NB4 (cell line): ENCODE data around the gene LTB4R.

Source experiments
- POLR2A ChIP-seq: IDR thresholded peaks from 2 replicates; pipeline ENCODE4 v1.6.1; 2011; ENCODE audit warnings: mild to moderate bottlenecking; ENCODE audit not compliant: insufficient read length; ENCODE audit errors: extremely low read depth
- TF ChIP-seq, protein P1 (sequence below): IDR thresholded peaks from one replicate; pipeline ENCODE4 v1.5.1; 2012; ENCODE audit warnings: low read depth, low read length

DNA sequence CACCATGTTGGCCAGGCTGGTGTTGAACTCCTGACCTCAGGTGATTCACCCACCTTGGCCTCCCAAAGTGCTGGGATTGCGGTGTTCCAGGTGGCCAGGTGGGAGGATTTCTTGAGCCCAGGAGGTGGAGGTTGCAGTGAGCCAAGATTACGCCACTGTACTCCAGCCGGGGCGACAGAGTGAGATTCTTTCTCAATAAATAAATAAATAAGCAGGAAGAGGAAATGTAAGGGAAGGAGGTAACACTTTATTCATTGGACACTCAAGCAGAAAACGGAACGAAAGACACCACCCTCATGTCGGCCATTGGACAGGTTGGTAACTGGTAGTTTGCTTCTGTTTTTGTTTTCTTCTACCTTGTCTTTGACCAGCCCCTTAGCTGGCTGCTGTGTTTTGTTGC is 43.7 kb downstream of the LTB4R start:
- TF ChIP-seq, protein P1, sequence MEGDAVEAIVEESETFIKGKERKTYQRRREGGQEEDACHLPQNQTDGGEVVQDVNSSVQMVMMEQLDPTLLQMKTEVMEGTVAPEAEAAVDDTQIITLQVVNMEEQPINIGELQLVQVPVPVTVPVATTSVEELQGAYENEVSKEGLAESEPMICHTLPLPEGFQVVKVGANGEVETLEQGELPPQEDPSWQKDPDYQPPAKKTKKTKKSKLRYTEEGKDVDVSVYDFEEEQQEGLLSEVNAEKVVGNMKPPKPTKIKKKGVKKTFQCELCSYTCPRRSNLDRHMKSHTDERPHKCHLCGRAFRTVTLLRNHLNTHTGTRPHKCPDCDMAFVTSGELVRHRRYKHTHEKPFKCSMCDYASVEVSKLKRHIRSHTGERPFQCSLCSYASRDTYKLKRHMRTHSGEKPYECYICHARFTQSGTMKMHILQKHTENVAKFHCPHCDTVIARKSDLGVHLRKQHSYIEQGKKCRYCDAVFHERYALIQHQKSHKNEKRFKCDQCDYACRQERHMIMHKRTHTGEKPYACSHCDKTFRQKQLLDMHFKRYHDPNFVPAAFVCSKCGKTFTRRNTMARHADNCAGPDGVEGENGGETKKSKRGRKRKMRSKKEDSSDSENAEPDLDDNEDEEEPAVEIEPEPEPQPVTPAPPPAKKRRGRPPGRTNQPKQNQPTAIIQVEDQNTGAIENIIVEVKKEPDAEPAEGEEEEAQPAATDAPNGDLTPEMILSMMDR = no peak
- TF ChIP-seq POLR2A = no peak
